ENCODE results near the gene EIF2AK3.

DNA sequence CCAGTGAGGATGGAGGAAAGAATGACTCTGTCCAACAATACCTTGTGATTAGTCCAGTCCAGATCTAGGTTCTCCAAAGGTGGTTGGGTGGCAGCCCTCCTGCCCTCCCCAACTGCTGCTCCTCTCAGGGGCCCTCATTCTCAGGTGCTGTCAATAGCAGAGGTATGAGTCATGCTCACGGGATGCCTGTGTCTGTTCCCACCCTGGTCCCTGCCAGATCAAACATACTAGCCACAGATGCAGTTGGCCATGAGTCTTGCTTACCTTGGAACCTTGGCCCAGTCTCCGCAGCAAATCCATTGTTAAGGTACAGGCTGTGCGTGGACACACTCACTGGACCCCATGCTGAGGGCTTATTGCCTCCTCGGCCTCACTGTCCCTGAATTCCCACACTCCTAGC lies 39.3 kb upstream of the EIF2AK3 start:
- TF ChIP-seq, protein P1, sequence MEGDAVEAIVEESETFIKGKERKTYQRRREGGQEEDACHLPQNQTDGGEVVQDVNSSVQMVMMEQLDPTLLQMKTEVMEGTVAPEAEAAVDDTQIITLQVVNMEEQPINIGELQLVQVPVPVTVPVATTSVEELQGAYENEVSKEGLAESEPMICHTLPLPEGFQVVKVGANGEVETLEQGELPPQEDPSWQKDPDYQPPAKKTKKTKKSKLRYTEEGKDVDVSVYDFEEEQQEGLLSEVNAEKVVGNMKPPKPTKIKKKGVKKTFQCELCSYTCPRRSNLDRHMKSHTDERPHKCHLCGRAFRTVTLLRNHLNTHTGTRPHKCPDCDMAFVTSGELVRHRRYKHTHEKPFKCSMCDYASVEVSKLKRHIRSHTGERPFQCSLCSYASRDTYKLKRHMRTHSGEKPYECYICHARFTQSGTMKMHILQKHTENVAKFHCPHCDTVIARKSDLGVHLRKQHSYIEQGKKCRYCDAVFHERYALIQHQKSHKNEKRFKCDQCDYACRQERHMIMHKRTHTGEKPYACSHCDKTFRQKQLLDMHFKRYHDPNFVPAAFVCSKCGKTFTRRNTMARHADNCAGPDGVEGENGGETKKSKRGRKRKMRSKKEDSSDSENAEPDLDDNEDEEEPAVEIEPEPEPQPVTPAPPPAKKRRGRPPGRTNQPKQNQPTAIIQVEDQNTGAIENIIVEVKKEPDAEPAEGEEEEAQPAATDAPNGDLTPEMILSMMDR (IDR thresholded peaks at IDR 0.05; ENCODE audit: poor library complexity) = no peak
- TF ChIP-seq EZH2 (IDR thresholded peaks at IDR 0.05; ENCODE audit: borderline replicate concordance) = no peak
- TF ChIP-seq EZH2phosphoT487 (IDR thresholded peaks at IDR 0.05; ENCODE audit: low read depth, severe bottlenecking, unreplicated experiment) = no peak
